Testis (tissue), 2 donors: ENCODE results near the gene ARMC12.
A peak's percentile ranks its signal among the peaks of the same experiment; 100 is the strongest.

Experiments
- CTCF ChIP-seq, 3 experiments: fragments of 450-650 bp in 2 of 3; fragments of 200-600 bp in 1 of 3; sonication (generic) in 1 of 3; IDR thresholded peaks; one replicate each; pipeline ENCODE4 v1.5.1; 2016 to 2019; ENCODE audit warnings: antibody characterized with exemption in 3 of 3, mild to moderate bottlenecking in 2 of 3, moderate library complexity in 1 of 3
- POLR2A ChIP-seq: fragments of 450-650 bp; IDR thresholded peaks from one replicate; pipeline ENCODE4 v1.6.1; 2017; ENCODE audit warnings: antibody characterized with exemption, mild to moderate bottlenecking, moderate library complexity

GRCh38 chr6:35688605-35689322, 48.1 kb upstream of the ARMC12 start, which contains the start of gene FKBP5:
- TF ChIP-seq CTCF (IDR thresholded peaks at IDR 0.05): no peak
- peak; percentile 91 for TF ChIP-seq POLR2A
